ENCODE measurements around the gene CAMTA1.

The CAMTA1 gene

GRCh38 chr1:6902153-6902552, 116.9 kb downstream of the CAMTA1 start:
- TF ChIP-seq CTCF (IDR thresholded peaks at IDR 0.05; ENCODE audit: borderline replicate concordance, extremely low read depth, low read length, poor library complexity, severe bottlenecking) (no peak), EZH2 (IDR thresholded peaks at IDR 0.05; ENCODE audit: borderline replicate concordance, low read depth, low read length, severe bottlenecking) (no peak)
- Histone ChIP-seq H3K9ac (ENCODE audit: low read depth, low read length) (no peak overlapping the region), H3K27ac (ENCODE audit: low read length) (no peak overlapping the region), H3K79me2 (ENCODE audit: insufficient read depth, low read length) (no peaks in the 10 kb centered on the region), H3K4me1 (ENCODE audit: insufficient read depth, low read length) (no peaks in the 10 kb centered on the region), H3K4me3 (ENCODE audit: low read depth in 1 of 2, low read length in 2 of 2) (no peak overlapping the region), H2AFZ (ENCODE audit: low read depth, low read length) (no peak overlapping the region), H3K36me3 (ENCODE audit: insufficient read depth, low read length) (no peaks in the 10 kb centered on the region), H3K27me3 (ENCODE audit: insufficient read depth, low read length, poor library complexity) (no peaks in the 10 kb centered on the region), H3K9me3 (ENCODE audit: insufficient read depth, low read length, severe bottlenecking) (no peaks in the 10 kb centered on the region), H4K20me1 (ENCODE audit: insufficient read depth, low read length) (peaks cover 3% of the 10 kb centered on the region; the same call in 1 of the 2 replicates), H3K4me2 (ENCODE audit: insufficient read depth, low read length) (no peak overlapping the region)
- ATAC-seq (ENCODE audit: insufficient read depth, low read depth): no peak
- no peak for DNase-seq

DNA sequence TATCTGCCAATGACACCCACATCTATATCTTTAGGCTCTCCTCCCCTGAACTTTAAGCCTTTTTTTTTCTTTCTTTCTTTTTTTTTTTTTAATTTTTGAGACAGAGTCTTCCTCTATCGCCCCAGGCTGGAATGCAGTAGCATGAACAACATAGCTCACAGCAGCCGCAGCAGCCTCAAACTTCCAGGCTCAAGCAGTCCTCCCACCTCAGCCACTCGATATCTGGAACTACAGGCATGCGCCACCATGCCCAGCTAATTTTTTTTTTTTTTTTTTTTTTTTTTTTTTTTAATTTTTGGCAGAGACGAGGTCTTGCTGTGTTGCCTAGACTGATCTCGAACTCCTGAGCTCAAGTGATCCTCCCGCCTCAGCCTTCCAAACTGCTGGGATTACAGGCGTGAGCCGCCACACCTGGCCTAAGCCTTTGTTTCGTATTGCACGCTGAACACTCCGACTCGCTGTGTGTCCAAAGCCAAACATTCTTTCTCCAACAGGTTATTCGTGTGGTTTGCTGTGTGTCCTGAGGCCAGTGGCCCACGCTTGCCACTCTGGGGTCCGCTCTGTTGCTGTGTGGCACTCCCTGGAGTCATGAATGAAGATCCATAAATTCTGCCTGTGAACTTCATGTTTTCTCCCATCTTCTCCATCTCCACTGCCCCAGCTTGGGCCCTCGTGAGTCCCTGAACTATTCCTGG, 119.4 kb downstream of the CAMTA1 start:
- no peak overlapping the region for H3K27ac ChIP-seq (ENCODE audit: low read length)
- peaks cover 7% of the 10 kb centered on the region; the same call in 1 of the 2 replicates for H4K20me1 ChIP-seq (ENCODE audit: insufficient read depth, low read length)
- TF ChIP-seq CTCF (IDR thresholded peaks at IDR 0.05; ENCODE audit: borderline replicate concordance, extremely low read depth, low read length, poor library complexity, severe bottlenecking): no peak
- no peak for TF ChIP-seq EZH2 (IDR thresholded peaks at IDR 0.05; ENCODE audit: borderline replicate concordance, low read depth, low read length, severe bottlenecking)
- DNase-seq (no peak), ATAC-seq (ENCODE audit: insufficient read depth, low read depth) (no peak)
- no peaks in the 10 kb centered on the region for H3K27me3 ChIP-seq (ENCODE audit: insufficient read depth, low read length, poor library complexity)
- no peak overlapping the region for H3K9ac ChIP-seq (ENCODE audit: low read depth, low read length)
- no peaks in the 10 kb centered on the region for H3K36me3 ChIP-seq (ENCODE audit: insufficient read depth, low read length)
- H2AFZ ChIP-seq (ENCODE audit: low read depth, low read length): no peak overlapping the region
- no peak overlapping the region for H3K4me3 ChIP-seq (ENCODE audit: low read depth in 1 of 2, low read length in 2 of 2)
- H3K9me3 ChIP-seq (ENCODE audit: insufficient read depth, low read length, severe bottlenecking): no peaks in the 10 kb centered on the region
- no peaks in the 10 kb centered on the region for H3K79me2 ChIP-seq (ENCODE audit: insufficient read depth, low read length)
- H3K4me2 ChIP-seq (ENCODE audit: insufficient read depth, low read length): no peak overlapping the region
- no peaks in the 10 kb centered on the region for H3K4me1 ChIP-seq (ENCODE audit: insufficient read depth, low read length)

DNA sequence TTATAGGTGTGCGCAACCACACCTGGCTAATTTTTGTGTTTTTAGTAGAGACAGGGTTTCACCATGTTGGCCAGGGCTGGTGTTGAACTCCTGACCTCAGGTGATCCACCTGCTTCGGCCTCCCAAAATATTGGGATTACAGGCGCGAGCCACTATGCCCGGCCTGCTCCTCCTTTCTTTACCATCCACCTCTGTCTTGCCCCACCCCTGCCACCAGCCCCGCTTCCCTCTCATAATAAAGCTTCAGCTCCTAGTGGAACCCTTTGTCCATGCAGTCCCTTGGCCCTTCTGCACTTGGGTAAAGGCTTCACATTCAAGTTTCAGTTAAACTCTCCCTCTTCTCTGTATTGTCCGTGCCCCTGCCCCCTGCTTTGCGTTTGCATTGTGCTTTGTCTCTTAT, 120.1 kb downstream of the CAMTA1 start:
- TF ChIP-seq EZH2 (IDR thresholded peaks at IDR 0.05; ENCODE audit: borderline replicate concordance, low read depth, low read length, severe bottlenecking) (no peak), CTCF (IDR thresholded peaks at IDR 0.05; ENCODE audit: borderline replicate concordance, extremely low read depth, low read length, poor library complexity, severe bottlenecking) (no peak)
- no peak overlapping the region for H3K4me2 ChIP-seq (ENCODE audit: insufficient read depth, low read length)
- H3K4me1 ChIP-seq (ENCODE audit: insufficient read depth, low read length): no peaks in the 10 kb centered on the region
- H2AFZ ChIP-seq (ENCODE audit: low read depth, low read length): no peak overlapping the region
- no peak overlapping the region for H3K9ac ChIP-seq (ENCODE audit: low read depth, low read length)
- no peak overlapping the region for H3K27ac ChIP-seq (ENCODE audit: low read length)
- DNase-seq: no peak
- ATAC-seq (ENCODE audit: insufficient read depth, low read depth): no peak
- no peaks in the 10 kb centered on the region for H3K27me3 ChIP-seq (ENCODE audit: insufficient read depth, low read length, poor library complexity)
- H3K9me3 ChIP-seq (ENCODE audit: insufficient read depth, low read length, severe bottlenecking): no peaks in the 10 kb centered on the region
- no peak overlapping the region for H3K4me3 ChIP-seq (ENCODE audit: low read depth in 1 of 2, low read length in 2 of 2)
- no peaks in the 10 kb centered on the region for H3K36me3 ChIP-seq (ENCODE audit: insufficient read depth, low read length)
- no peaks in the 10 kb centered on the region for H3K79me2 ChIP-seq (ENCODE audit: insufficient read depth, low read length)
- peaks cover 6% of the 10 kb centered on the region; the same call in 1 of the 2 replicates for H4K20me1 ChIP-seq (ENCODE audit: insufficient read depth, low read length)

Measured in DND-41 (cell line).